HG03108 (cell line): ENCODE measurements around the gene FBRSL1.
"Not testable (repeated sequence)": the region's sequence is repeated elsewhere in the genome, so short reads cannot be mapped to it uniquely, and the experiment has no call there.

Experiments
- ATAC-seq: cut with Tn5 transposase; IDR thresholded peaks from one replicate; pipeline ENCODE4 v1.9.1; 2021; ENCODE audit warnings: moderate library complexity; ENCODE audit not compliant: unreplicated experiment

Gene FBRSL1

GRCh38 chr12:132522592-132523380, 32.8 kb downstream of the FBRSL1 start:
- no peak for ATAC-seq

GRCh38 chr12:132523576-132524331, 33.8 kb downstream of the FBRSL1 start:
- peak; percentile 76 for ATAC-seq

GRCh38 chr12:132524405-132524804, 34.5 kb downstream of the FBRSL1 start:
- no peak for ATAC-seq

GRCh38 chr12:132525011-132525832, 35.3 kb downstream of the FBRSL1 start:
- ATAC-seq: no peak

GRCh38 chr12:132525833-132526455, 36.0 kb downstream of the FBRSL1 start:
- no peak for ATAC-seq

- ATAC-seq: no peak
Measured at GRCh38 chr12:132527186-132527882, 37.4 kb downstream of the FBRSL1 start.

GRCh38 chr12:132527883-132528264, 37.9 kb downstream of the FBRSL1 start:
- no peak for ATAC-seq

GRCh38 chr12:132528564-132529106, 38.7 kb downstream of the FBRSL1 start:
- no peak for ATAC-seq

- ATAC-seq: no peak
Measured at GRCh38 chr12:132529156-132529839, 39.3 kb downstream of the FBRSL1 start.

GRCh38 chr12:132529906-132530305, 40.0 kb downstream of the FBRSL1 start:
- no peak for ATAC-seq

GRCh38 chr12:132530447-132530846, 40.5 kb downstream of the FBRSL1 start:
- no peak for ATAC-seq

- no peak for ATAC-seq
Measured at GRCh38 chr12:132530851-132531250, 40.9 kb downstream of the FBRSL1 start.

GRCh38 chr12:132532711-132533583, 43.0 kb downstream of the FBRSL1 start:
- not testable (repeated sequence) for ATAC-seq

GRCh38 chr12:132533584-132533958, 43.6 kb downstream of the FBRSL1 start:
- no peak for ATAC-seq

- ATAC-seq: no peak
Measured at GRCh38 chr12:132534076-132534475, 44.1 kb downstream of the FBRSL1 start.

- no peak for ATAC-seq
Measured at GRCh38 chr12:132535019-132535418, 45.1 kb downstream of the FBRSL1 start.

- ATAC-seq: no peak
Measured at GRCh38 chr12:132536102-132536876, 46.3 kb downstream of the FBRSL1 start.

GRCh38 chr12:132537049-132537448, 47.1 kb downstream of the FBRSL1 start:
- ATAC-seq: no peak
